GM12801 (cell line): ENCODE results near the gene CHN2.

ENCODE experiments used
- CTCF ChIP-seq: IDR thresholded peaks from one replicate; pipeline ENCODE4 v1.5.1; 2011; ENCODE audit warnings: control low read depth; ENCODE audit not compliant: insufficient read length; ENCODE audit errors: extremely low read depth

CHN2 gene

DNA sequence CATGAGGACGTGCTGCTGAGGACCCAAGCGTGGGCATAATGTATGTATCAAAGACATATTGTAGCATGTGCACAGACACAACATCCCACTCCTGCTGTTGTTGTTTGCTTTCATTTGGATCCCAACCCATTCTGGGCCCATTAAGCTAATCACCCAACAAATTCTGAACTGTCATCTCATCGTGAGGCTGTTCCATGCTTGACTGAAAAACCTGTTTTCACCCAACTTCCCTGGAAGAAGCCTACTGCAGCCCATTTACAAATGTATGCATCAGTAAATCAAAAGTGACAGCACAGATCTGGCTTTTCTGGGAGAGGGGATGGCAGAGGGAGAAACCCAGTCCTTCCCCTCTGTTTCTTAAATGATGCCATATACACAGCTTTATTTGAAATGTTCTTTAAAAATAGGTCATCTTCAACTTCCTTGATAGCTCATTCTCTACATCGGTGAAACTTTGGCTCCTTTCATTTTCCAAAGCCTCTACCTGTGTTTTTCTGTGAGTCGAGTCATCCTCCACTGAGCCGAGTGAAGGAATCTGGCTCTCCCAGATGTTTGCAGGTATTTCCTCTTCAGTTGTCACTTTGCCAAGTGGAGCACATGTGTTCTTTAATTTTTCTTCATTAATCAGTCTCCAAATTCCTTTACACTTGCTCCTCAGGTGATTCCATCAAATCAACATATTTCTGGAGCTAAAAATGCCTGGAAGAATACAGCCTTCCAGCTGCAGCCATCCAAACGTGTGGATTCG, 151.8 kb downstream of the CHN2 start:
- TF ChIP-seq CTCF = no peak

DNA sequence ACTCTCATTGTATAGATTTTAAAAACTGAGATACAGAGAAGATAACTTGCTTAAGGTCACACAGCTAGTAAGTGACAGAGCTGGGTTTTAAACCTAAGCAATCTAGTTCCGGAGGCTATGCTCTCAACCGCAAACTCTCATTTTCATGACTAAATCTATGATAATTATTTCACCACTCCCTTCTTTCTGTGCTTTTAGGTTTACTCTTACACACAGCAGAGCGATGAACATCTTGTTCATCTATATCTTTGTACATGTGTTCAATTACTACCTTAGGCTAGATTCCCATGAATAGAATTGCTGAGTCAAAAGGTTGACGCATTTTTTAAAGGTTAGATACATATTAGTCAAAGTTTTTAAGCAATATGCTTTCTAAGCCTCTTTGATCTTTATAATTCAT, 154.8 kb downstream of the CHN2 start:
- no peak for TF ChIP-seq CTCF

GRCh38 chr7:29350351-29350750, 155.8 kb downstream of the CHN2 start:
- no peak for TF ChIP-seq CTCF

GRCh38 chr7:29352041-29352440, 157.5 kb downstream of the CHN2 start:
- no peak for TF ChIP-seq CTCF

- TF ChIP-seq CTCF = no peak
Measured at GRCh38 chr7:29353810-29354209, 159.2 kb downstream of the CHN2 start.

DNA sequence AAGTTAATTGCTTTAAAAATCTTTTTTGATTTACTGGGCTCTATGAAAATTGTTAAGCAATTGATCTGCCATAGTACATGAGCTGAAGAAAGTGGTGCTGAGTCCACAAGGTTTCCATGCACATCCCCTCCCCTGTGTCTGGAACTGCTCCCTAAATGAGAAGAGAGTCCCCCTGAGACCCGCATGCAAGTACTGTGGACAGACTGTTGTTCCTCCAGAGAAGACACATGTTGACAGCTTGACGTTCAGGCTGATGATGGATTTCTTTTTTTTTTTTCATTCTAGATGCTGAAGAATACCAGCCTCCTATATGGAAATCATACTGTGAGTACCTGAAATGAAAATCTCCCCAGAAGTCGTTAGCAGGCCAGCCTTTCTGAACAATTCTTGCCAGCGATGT, 159.8 kb downstream of the CHN2 start:
- TF ChIP-seq CTCF = no peak

DNA sequence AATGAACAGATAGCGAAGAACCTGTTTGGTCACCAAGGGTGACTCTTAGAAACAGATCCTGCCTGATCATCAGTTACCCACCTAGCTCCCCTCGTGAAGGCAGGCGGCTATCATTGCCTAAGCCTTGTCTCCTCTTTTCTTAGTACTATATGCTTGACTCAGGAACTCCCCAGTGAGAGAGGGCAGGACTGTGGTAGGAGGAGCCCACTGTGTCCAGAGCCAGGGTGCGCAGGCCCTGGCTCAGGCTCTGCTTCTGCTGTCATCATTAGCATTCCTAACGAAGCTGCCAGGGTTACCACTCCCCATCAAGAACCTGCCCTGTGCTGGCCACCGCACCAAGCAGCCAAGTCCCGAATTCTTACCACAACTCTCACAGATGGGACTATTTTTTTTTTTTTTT, 160.8 kb downstream of the CHN2 start:
- TF ChIP-seq CTCF = no peak

GRCh38 chr7:29356631-29357030, 162.1 kb downstream of the CHN2 start:
- TF ChIP-seq CTCF = no peak
